Smooth muscle cell (in vitro differentiated cells): ENCODE measurements around the gene C2CD4B. TPM values are rescaled to one million over a fixed set of nuclear protein-coding genes. Genes with fewer than 3 reads are reported as not detected.

ENCODE experiments used
- DNase-seq: peaks from one replicate; lab custom pipeline; 2025; ENCODE audit not compliant: unreplicated experiment; lab: John Stamatoyannopoulos, UW
- H2AFZ ChIP-seq: fragments of 200-600 bp; sonication (generic); 2 replicates; pipeline ENCODE4 v1.6.0; 2016; ENCODE audit warnings: antibody characterized with exemption, low read depth, mild to moderate bottlenecking
- H3F3A ChIP-seq: fragments of 200-600 bp; sonication (generic); 2 replicates; pipeline ENCODE4 v1.6.0; 2017; ENCODE audit warnings: antibody characterized with exemption, low read depth
- H3K27ac ChIP-seq: fragments of 200-600 bp; sonication (generic); 2 replicates; pipeline ENCODE4 v1.5.1; 2016; ENCODE audit warnings: low read depth, mild to moderate bottlenecking
- H3K27me3 ChIP-seq: fragments of 200-600 bp; sonication (generic); 2 replicates; pipeline ENCODE4 v1.6.1; 2016; ENCODE audit warnings: low read depth, mild to moderate bottlenecking
- H3K36me3 ChIP-seq: fragments of 200-600 bp; sonication (generic); 2 replicates; pipeline ENCODE4 v1.5.1; 2016; ENCODE audit warnings: low read depth
- H3K4me1 ChIP-seq: fragments of 200-600 bp; sonication (generic); 2 replicates; pipeline ENCODE4 v1.5.1; 2016; ENCODE audit warnings: low read depth
- H3K4me2 ChIP-seq: fragments of 200-600 bp; sonication (generic); 2 replicates; pipeline ENCODE4 v1.6.0; 2016; ENCODE audit warnings: mild to moderate bottlenecking
- H3K4me3 ChIP-seq: fragments of 200-600 bp; sonication (generic); 2 replicates; pipeline ENCODE4 v1.5.1; 2016; ENCODE audit warnings: mild to moderate bottlenecking
- H3K79me2 ChIP-seq: fragments of 200-600 bp; sonication (generic); 2 replicates; pipeline ENCODE4 v1.6.0; 2016; ENCODE audit warnings: low read depth, mild to moderate bottlenecking
- H3K9ac ChIP-seq: fragments of 200-600 bp; sonication (generic); 2 replicates; pipeline ENCODE4 v1.6.0; 2016; ENCODE audit warnings: low read depth
- H3K9me3 ChIP-seq: fragments of 200-600 bp; sonication (generic); replicated peaks from 2 replicates; pipeline ENCODE4 v1.5.1; 2016; ENCODE audit warnings: low read depth
- H4K20me1 ChIP-seq: fragments of 200-600 bp; sonication (generic); 2 replicates; pipeline ENCODE4 v1.6.0; 2016; ENCODE audit warnings: low read depth
- WGBS: methylation state at CpG from one replicate; pipeline ENCODE4 v1.1.7; 2016; ENCODE audit warnings: low lambda C conversion rate; 5-methylcytosine and 5-hydroxymethylcytosine counted together
- polyA plus RNA-seq: library from polyadenylated mRNA; unstranded; fragments of >200 nt; fragmentation: Nextera tagmentation; extraction: Ambion mirVana; gene quantifications from 2 replicates; pipeline ENCODE4 v1.2.1, GENCODE V29; 2016
- total RNA-seq: library from RNA; depleted of rRNA; stranded (reverse); fragments of >200 nt; gene quantifications from 2 replicates; pipeline ENCODE4 v1.2.3, GENCODE V29; 2014
- TF ChIP-seq, protein P1 (sequence below): fragments of 200-600 bp; sonication (generic); IDR thresholded peaks from 2 replicates; pipeline ENCODE4 v1.5.1; 2017; ENCODE audit warnings: borderline replicate concordance, mild to moderate bottlenecking, antibody characterized with exemption; ENCODE audit not compliant: insufficient read depth, poor library complexity, severe bottlenecking

The C2CD4B gene
- total and polyA plus RNA-seq, 2 experiments from 2014 or later: 0.71 to 0.81 TPM

- no peaks in the 10 kb centered on the region for H3F3A ChIP-seq
- no peak overlapping the region for H3K9ac ChIP-seq
- no peak for DNase-seq
- H3K27ac ChIP-seq: no peak overlapping the region
- H3K79me2 ChIP-seq: no peaks in the 10 kb centered on the region
- no peaks in the 10 kb centered on the region for H3K9me3 ChIP-seq
- H4K20me1 ChIP-seq: no peaks in the 10 kb centered on the region
- H3K36me3 ChIP-seq: no peaks in the 10 kb centered on the region
- H2AFZ ChIP-seq: no peak overlapping the region
- TF ChIP-seq, protein P1, sequence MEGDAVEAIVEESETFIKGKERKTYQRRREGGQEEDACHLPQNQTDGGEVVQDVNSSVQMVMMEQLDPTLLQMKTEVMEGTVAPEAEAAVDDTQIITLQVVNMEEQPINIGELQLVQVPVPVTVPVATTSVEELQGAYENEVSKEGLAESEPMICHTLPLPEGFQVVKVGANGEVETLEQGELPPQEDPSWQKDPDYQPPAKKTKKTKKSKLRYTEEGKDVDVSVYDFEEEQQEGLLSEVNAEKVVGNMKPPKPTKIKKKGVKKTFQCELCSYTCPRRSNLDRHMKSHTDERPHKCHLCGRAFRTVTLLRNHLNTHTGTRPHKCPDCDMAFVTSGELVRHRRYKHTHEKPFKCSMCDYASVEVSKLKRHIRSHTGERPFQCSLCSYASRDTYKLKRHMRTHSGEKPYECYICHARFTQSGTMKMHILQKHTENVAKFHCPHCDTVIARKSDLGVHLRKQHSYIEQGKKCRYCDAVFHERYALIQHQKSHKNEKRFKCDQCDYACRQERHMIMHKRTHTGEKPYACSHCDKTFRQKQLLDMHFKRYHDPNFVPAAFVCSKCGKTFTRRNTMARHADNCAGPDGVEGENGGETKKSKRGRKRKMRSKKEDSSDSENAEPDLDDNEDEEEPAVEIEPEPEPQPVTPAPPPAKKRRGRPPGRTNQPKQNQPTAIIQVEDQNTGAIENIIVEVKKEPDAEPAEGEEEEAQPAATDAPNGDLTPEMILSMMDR: no peak
- 61% methylated on average over 5 of the region's 5 CpGs for WGBS
- no peak overlapping the region for H3K4me2 ChIP-seq
- H3K4me3 ChIP-seq: no peak overlapping the region
- no peaks in the 10 kb centered on the region for H3K4me1 ChIP-seq
- no peaks in the 10 kb centered on the region for H3K27me3 ChIP-seq
Measured at GRCh38 chr15:62141643-62142588, 23.2 kb downstream of the C2CD4B start.

- H3K4me3 ChIP-seq: no peak overlapping the region
- H3K27ac ChIP-seq: no peak overlapping the region
- H3F3A ChIP-seq: no peaks in the 10 kb centered on the region
- H3K27me3 ChIP-seq: no peaks in the 10 kb centered on the region
- no peaks in the 10 kb centered on the region for H3K36me3 ChIP-seq
- H3K79me2 ChIP-seq: no peaks in the 10 kb centered on the region
- TF ChIP-seq, protein P1: no peak
- H3K9ac ChIP-seq: no peak overlapping the region
- H3K9me3 ChIP-seq: no peaks in the 10 kb centered on the region
- H4K20me1 ChIP-seq: no peaks in the 10 kb centered on the region
- 95% methylated on average over 1 of the region's 1 CpG for WGBS
- H3K4me2 ChIP-seq: no peak overlapping the region
- no peak for DNase-seq
- H3K4me1 ChIP-seq: no peaks in the 10 kb centered on the region
- H2AFZ ChIP-seq: no peak overlapping the region
Measured at GRCh38 chr15:62141200-62141599, 23.9 kb downstream of the C2CD4B start.

- H3K9me3 ChIP-seq: no peaks in the 10 kb centered on the region
- H3K4me3 ChIP-seq: no peak overlapping the region
- no peak for DNase-seq
- no peaks in the 10 kb centered on the region for H4K20me1 ChIP-seq
- H3K27ac ChIP-seq: no peak overlapping the region
- H3F3A ChIP-seq: no peaks in the 10 kb centered on the region
- no peaks in the 10 kb centered on the region for H3K36me3 ChIP-seq
- WGBS: 84% methylated on average over 5 of the region's 5 CpGs
- no peak overlapping the region for H3K4me2 ChIP-seq
- H3K9ac ChIP-seq: no peak overlapping the region
- TF ChIP-seq, protein P1: no peak
- H3K79me2 ChIP-seq: no peaks in the 10 kb centered on the region
- H3K27me3 ChIP-seq: no peaks in the 10 kb centered on the region
- H3K4me1 ChIP-seq: no peaks in the 10 kb centered on the region
- no peak overlapping the region for H2AFZ ChIP-seq
Measured at GRCh38 chr15:62138124-62138523, 27.0 kb downstream of the C2CD4B start.
